ENCODE measurements around the gene RASSF1. TPM values are rescaled to one million over a fixed set of nuclear protein-coding genes. Genes with fewer than 3 reads are reported as not detected.

Gene RASSF1
- total and polyA plus RNA-seq, 2 donors (not counting 3 experiments of a cell fraction or from before 2014, with no cell fraction given), result 31.9 to 59.7 TPM

GRCh38 chr3:50297896-50298725, 42.5 kb downstream of the RASSF1 start:
- TF ChIP-seq POLR2A (IDR thresholded peaks at IDR 0.05; ENCODE audit: low read depth, low read length) (no peak), FOS (IDR thresholded peaks at IDR 0.05; ENCODE audit: borderline replicate concordance, insufficient read depth, low read length) (no peak), CTCF (IDR thresholded peaks at IDR 0.05; ENCODE audit: extremely low read depth in 1 of 2, insufficient read depth in 1 of 2, low read depth in 1 of 2, low read length in 2 of 2) (peak; percentile 10 to 11), MYC (IDR thresholded peaks at IDR 0.05; ENCODE audit: low read depth, low read length) (no peak)
- TF ChIP-seq, protein P1, sequence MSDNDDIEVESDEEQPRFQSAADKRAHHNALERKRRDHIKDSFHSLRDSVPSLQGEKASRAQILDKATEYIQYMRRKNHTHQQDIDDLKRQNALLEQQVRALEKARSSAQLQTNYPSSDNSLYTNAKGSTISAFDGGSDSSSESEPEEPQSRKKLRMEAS (IDR thresholded peaks at IDR 0.05; ENCODE audit: insufficient read depth, insufficient read length), result no peak
- H3K4me3 ChIP-seq (replicated peaks in 1 of 3; ENCODE audit: insufficient read depth in 1 of 3, low read depth in 1 of 3, low read length in 3 of 3), result peak overlapping the region; percentile 51 to 69 (median 64)
- peak overlapping the region; percentile 75 for H3K9ac ChIP-seq (replicated peaks; ENCODE audit: extremely low read depth, insufficient read depth, low read length)
- no TSS peak for BruUV-seq (replicated peaks)
- no peak for DNase-seq (ENCODE audit: low read depth, low spot score)
- CTCF ChIA-PET, result interaction anchor here (1.4 to 2.6 kb wide), 2 partner anchors 25 to 30 kb away, joined by 4 to 36 read pairs; partner anchors contain the start of genes HYAL2 and TUSC2
- H3K4me2 ChIP-seq (ENCODE audit: insufficient read depth, low read length), result peak overlapping the region; percentile 79
- H4K20me1 ChIP-seq (replicated peaks; ENCODE audit: control insufficient read depth, extremely low read depth, insufficient read depth, low read length), result no peaks in the 10 kb centered on the region
- POLR2A ChIA-PET, result interaction anchor here (1.0 to 1.5 kb wide), 3 partner anchors 15 to 38 kb away, joined by 3 to 5 read pairs (median 3); no protein-coding TSS in a partner anchor
- H3K27me3 ChIP-seq (ENCODE audit: control insufficient read depth in 2 of 2, insufficient read depth in 2 of 2, low read length in 2 of 2), result no peaks in the 10 kb centered on the region
- H3K9me3 ChIP-seq (replicated peaks; ENCODE audit: control insufficient read depth, insufficient read depth, low read length), result no peaks in the 10 kb centered on the region
- peak overlapping the region; percentile 70 for H3K27ac ChIP-seq (ENCODE audit: insufficient read depth, low read depth, low read length)
- intact Hi-C loops (cut with micrococcal nuclease) (loop anchor here (2.0 kb wide), 2 partner anchors 55 to 61 kb away; partner anchors contain the start of gene TMEM115), dilution Hi-C loops (cut with MboI; ENCODE audit: extremely low pct_ligation_motif_present, low sequenced_read_pairs) (no loop called here)
- H3K4me1 ChIP-seq (ENCODE audit: control insufficient read depth, extremely low read depth, insufficient read depth, low read length), result peaks cover 21% of the 10 kb centered on the region
- no peaks in the 10 kb centered on the region for H3K79me2 ChIP-seq (ENCODE audit: control insufficient read depth, insufficient read depth, low read length)
- no peaks in the 10 kb centered on the region for H3K36me3 ChIP-seq (ENCODE audit: control insufficient read depth in 2 of 2, extremely low read depth in 1 of 2, insufficient read depth in 2 of 2, low read length in 2 of 2)
- no peaks in the 10 kb centered on the region for H3K9me1 ChIP-seq (replicated peaks; ENCODE audit: control insufficient read depth, extremely low read depth, insufficient read depth, low read length)
- FAIRE-seq, result no peak
- no peak overlapping the region for H2AFZ ChIP-seq (ENCODE audit: low read depth, low read length)

Data from endothelial cell of umbilical vein (primary cell).